Measurements from ENCODE around the gene LAMP2. TPM values are rescaled to one million over a fixed set of nuclear protein-coding genes. Genes with fewer than 3 reads are reported as not detected.
A peak's percentile ranks its signal among the peaks of the same experiment; 100 is the strongest.
"Not testable (repeated sequence)": the region's sequence is repeated elsewhere in the genome, so short reads cannot be mapped to it uniquely, and the experiment has no call there.

The LAMP2 gene
- total RNA-seq, 1 experiment from 2014 or later = 132 TPM

- intact Hi-C loops (cut with micrococcal nuclease; ENCODE audit: unreplicated experiment) = no loop called here
- BruUV-seq (replicated peaks) = no TSS peak
- H3K9me3 Mint-ChIP-seq (ENCODE audit: low read depth, unreplicated experiment) = no peaks in the 10 kb centered on the region
- no peak overlapping the region for H3K4me3 Mint-ChIP-seq (ENCODE audit: low read depth, unreplicated experiment)
- no peaks in the 10 kb centered on the region for H3K4me1 Mint-ChIP-seq (ENCODE audit: low read depth, unreplicated experiment)
- no peak overlapping the region for H3K27ac Mint-ChIP-seq (ENCODE audit: unreplicated experiment)
- no peaks in the 10 kb centered on the region for H3K27me3 Mint-ChIP-seq (ENCODE audit: unreplicated experiment)
- no peaks in the 10 kb centered on the region for H3K36me3 Mint-ChIP-seq (ENCODE audit: insufficient read depth, unreplicated experiment)
- no peak for TF ChIP-seq CTCF (IDR thresholded peaks at IDR 0.05; ENCODE audit: unreplicated experiment)
- CTCF ChIA-PET = interaction anchor here (1.4 kb wide), 1 partner anchor 14 kb away, joined by 4 read pairs; no protein-coding TSS in a partner anchor
- DNase-seq = no peak
Observed at GRCh38 chrX:120476714-120477113, 7.6 kb upstream of the LAMP2 start.

GRCh38 chrX:120475447-120475846 is 6.4 kb upstream of the LAMP2 start:
- CTCF ChIA-PET = interaction anchor here (0.6 to 0.9 kb wide), 3 partner anchors 10 to 94 kb away, joined by 3 to 5 read pairs (median 3); no protein-coding TSS in a partner anchor
- H3K27me3 Mint-ChIP-seq (ENCODE audit: unreplicated experiment); H3K27ac Mint-ChIP-seq (ENCODE audit: unreplicated experiment); BruUV-seq (replicated peaks); H3K4me3 Mint-ChIP-seq (ENCODE audit: low read depth, unreplicated experiment); H3K36me3 Mint-ChIP-seq (ENCODE audit: insufficient read depth, unreplicated experiment); H3K4me1 Mint-ChIP-seq (ENCODE audit: low read depth, unreplicated experiment); H3K9me3 Mint-ChIP-seq (ENCODE audit: low read depth, unreplicated experiment): not testable (repeated sequence)
- DNase-seq = peak; percentile 8
- intact Hi-C loops (cut with micrococcal nuclease; ENCODE audit: unreplicated experiment) = loop anchor here (1.0 kb wide), 1 partner anchor 95 kb away; no protein-coding TSS in a partner anchor

GRCh38 chrX:120474085-120474484 is 5.0 kb upstream of the LAMP2 start:
- CTCF ChIA-PET = no interaction called here
- peaks cover 2% of the 10 kb centered on the region for H3K36me3 Mint-ChIP-seq (ENCODE audit: insufficient read depth, unreplicated experiment)
- no peaks in the 10 kb centered on the region for H3K27me3 Mint-ChIP-seq (ENCODE audit: unreplicated experiment)
- intact Hi-C loops (cut with micrococcal nuclease; ENCODE audit: unreplicated experiment) = no loop called here
- H3K4me3 Mint-ChIP-seq (ENCODE audit: low read depth, unreplicated experiment) = no peak overlapping the region
- TF ChIP-seq CTCF (IDR thresholded peaks at IDR 0.05; ENCODE audit: unreplicated experiment) = no peak
- no peak overlapping the region for H3K27ac Mint-ChIP-seq (ENCODE audit: unreplicated experiment)
- no peaks in the 10 kb centered on the region for H3K4me1 Mint-ChIP-seq (ENCODE audit: low read depth, unreplicated experiment)
- DNase-seq = no peak
- no peaks in the 10 kb centered on the region for H3K9me3 Mint-ChIP-seq (ENCODE audit: low read depth, unreplicated experiment)
- BruUV-seq (replicated peaks) = no TSS peak

GRCh38 chrX:120469657-120470056 is 561 bp upstream of the LAMP2 start:
- H3K27ac Mint-ChIP-seq (ENCODE audit: unreplicated experiment); H3K4me1 Mint-ChIP-seq (ENCODE audit: low read depth, unreplicated experiment); H3K27me3 Mint-ChIP-seq (ENCODE audit: unreplicated experiment); CTCF ChIA-PET; H3K9me3 Mint-ChIP-seq (ENCODE audit: low read depth, unreplicated experiment); BruUV-seq (replicated peaks); DNase-seq: not testable (repeated sequence)
- intact Hi-C loops (cut with micrococcal nuclease; ENCODE audit: unreplicated experiment) = loop anchor here (5.0 kb wide), 2 partner anchors 42 to 217 kb away; partner anchors contain the start of gene ZBTB33
- peaks cover 26% of the 10 kb centered on the region for H3K36me3 Mint-ChIP-seq (ENCODE audit: insufficient read depth, unreplicated experiment)
- peak overlapping the region; percentile 87 for H3K4me3 Mint-ChIP-seq (ENCODE audit: low read depth, unreplicated experiment)

GRCh38 chrX:120468479-120468824 is 644 bp downstream of the LAMP2 start:
- H3K4me3 Mint-ChIP-seq (ENCODE audit: low read depth, unreplicated experiment) = peak overlapping the region; percentile 87

More at GRCh38 chrX:120468479-120468824, 644 bp downstream of the LAMP2 start:
- no peak for DNase-seq
- peak overlapping the region; percentile 77 for H3K27ac Mint-ChIP-seq (ENCODE audit: unreplicated experiment)
- peaks cover 26% of the 10 kb centered on the region for H3K36me3 Mint-ChIP-seq (ENCODE audit: insufficient read depth, unreplicated experiment)
- BruUV-seq (replicated peaks) = no TSS peak
- H3K27me3 Mint-ChIP-seq (ENCODE audit: unreplicated experiment) = no peaks in the 10 kb centered on the region
- CTCF ChIA-PET = no interaction called here
- intact Hi-C loops (cut with micrococcal nuclease; ENCODE audit: unreplicated experiment) = loop anchor here (5.0 kb wide), 2 partner anchors 41 to 216 kb away; partner anchors contain the start of gene ZBTB33
- no peaks in the 10 kb centered on the region for H3K4me1 Mint-ChIP-seq (ENCODE audit: low read depth, unreplicated experiment)
- H3K9me3 Mint-ChIP-seq (ENCODE audit: low read depth, unreplicated experiment) = no peaks in the 10 kb centered on the region
- no peak for TF ChIP-seq CTCF (IDR thresholded peaks at IDR 0.05; ENCODE audit: unreplicated experiment)
